GM12878 (cell line): ENCODE results near the gene PNISR. TPM values are rescaled to one million over a fixed set of nuclear protein-coding genes. Genes with fewer than 3 reads are reported as not detected.

Source experiments
- CBFB ChIP-seq: IDR thresholded peaks from 2 replicates; pipeline ENCODE4 v1.6.1; 2016; ENCODE audit warnings: antibody characterized with exemption, low read depth
- ETV6 ChIP-seq, 2 experiments: fragments of 450-650 bp in 1 of 2; IDR thresholded peaks in 1 of 2; conservative IDR thresholded peaks in 1 of 2; 2 replicates each; pipeline ENCODE4 v1.6.1; 2014; ENCODE audit warnings: antibody characterized with exemption in 1 of 2, borderline replicate concordance in 1 of 2, low read depth in 1 of 2, mild to moderate bottlenecking in 1 of 2, moderate library complexity in 1 of 2
- GATAD2B ChIP-seq: fragments of 450-650 bp; conservative IDR thresholded peaks from 2 replicates; pipeline ENCODE4 v1.6.1; 2017; ENCODE audit warnings: low read depth, mild to moderate bottlenecking, moderate library complexity
- IRF4 ChIP-seq: IDR thresholded peaks from 2 replicates; pipeline ENCODE4 v1.6.1; 2011; ENCODE audit warnings: low read depth, low read length
- IRF5 ChIP-seq: fragments of 450-650 bp; IDR thresholded peaks from 2 replicates; pipeline ENCODE4 v1.6.1; 2017; ENCODE audit warnings: borderline replicate concordance
- MEF2B ChIP-seq: fragments of 450-650 bp; IDR thresholded peaks from 2 replicates; pipeline ENCODE4 v1.6.1; 2018; ENCODE audit warnings: mild to moderate bottlenecking, moderate library complexity; ENCODE audit not compliant: partially characterized antibody, poor library complexity, severe bottlenecking
- MTA3 ChIP-seq: IDR thresholded peaks from 2 replicates; pipeline ENCODE4 v1.6.1; 2012; ENCODE audit warnings: low read length, inconsistent platforms, borderline replicate concordance
- NR2F1 ChIP-seq: fragments of 450-650 bp; conservative IDR thresholded peaks from 2 replicates; pipeline ENCODE4 v1.6.1; 2017; ENCODE audit warnings: mild to moderate bottlenecking
- PAX5 ChIP-seq: IDR thresholded peaks from 2 replicates; pipeline ENCODE4 v1.6.1; 2011; ENCODE audit warnings: low read depth, low read length, borderline replicate concordance
- PBX3 ChIP-seq: IDR thresholded peaks from 2 replicates; pipeline ENCODE4 v1.6.1; 2011; ENCODE audit warnings: mild to moderate bottlenecking, low read depth, low read length, moderate library complexity; ENCODE audit not compliant: insufficient replicate concordance
- RAD51 ChIP-seq: fragments of 450-650 bp; IDR thresholded peaks from 2 replicates; pipeline ENCODE4 v1.6.1; 2016; ENCODE audit warnings: moderate library complexity, mild to moderate bottlenecking, inconsistent platforms
- RUNX3 ChIP-seq: IDR thresholded peaks from 2 replicates; pipeline ENCODE4 v1.6.1; 2012; ENCODE audit warnings: low read length, inconsistent platforms
- TCF3 ChIP-seq: IDR thresholded peaks from 2 replicates; pipeline ENCODE4 v1.6.1; 2012; ENCODE audit warnings: low read depth, mild to moderate bottlenecking, low read length, borderline replicate concordance; ENCODE audit not compliant: insufficient read depth
- ZNF24 ChIP-seq: fragments of 450-650 bp; IDR thresholded peaks from 2 replicates; pipeline ENCODE4 v1.6.1; 2017; ENCODE audit warnings: antibody characterized with exemption, mild to moderate bottlenecking
- polyA plus RNA-seq, 11 experiments: library from polyadenylated mRNA; depleted of rRNA in 4 of 11; unstranded in 6 of 11; stranded (reverse) in 5 of 11; fragments of >200 nt; fragmentation: Nextera tagmentation in 4 of 11; fragmentation: Illumina TruSeq in 1 of 11; extraction: Ambion mirVana in 4 of 11; extraction: Trizol in 1 of 11; gene quantifications; 1 replicate in 1 of 11; 2 replicates in 10 of 11; pipeline versions ENCODE4 v1.2.1 to v1.2.3, GENCODE V29; 2011 to 2016; ENCODE audit warnings: inconsistent platforms in 2 of 11, missing spikeins in 2 of 11, low read depth in 1 of 11
- total RNA-seq, 4 experiments: library from RNA; depleted of rRNA in 3 of 4; stranded (reverse); fragments of >200 nt in 3 of 4; fragmentation: Illumina TruSeq in 1 of 4; extraction: Trizol in 1 of 4; gene quantifications; 2 replicates each; pipeline versions ENCODE4 v1.2.1 to v1.2.3, GENCODE V29; 2013 to 2021
- TF ChIP-seq, protein P1 (sequence below): fragments of 450-650 bp; IDR thresholded peaks from 2 replicates; pipeline ENCODE4 v1.6.1; 2017; ENCODE audit warnings: mild to moderate bottlenecking, moderate library complexity
- TF ChIP-seq, protein P2 (sequence below): IDR thresholded peaks from 2 replicates; pipeline ENCODE4 v1.6.1; 2011; ENCODE audit warnings: borderline replicate concordance, low read depth, mild to moderate bottlenecking, moderate library complexity, low read length; ENCODE audit not compliant: insufficient read depth, poor library complexity, severe bottlenecking
- TF ChIP-seq, protein P3 (sequence below): fragments of 450-650 bp; IDR thresholded peaks from 2 replicates; pipeline ENCODE4 v1.6.1; 2016; ENCODE audit warnings: mild to moderate bottlenecking
- TF ChIP-seq, protein P4 (sequence below): fragments of 450-650 bp; IDR thresholded peaks from 2 replicates; pipeline ENCODE4 v1.6.1; 2014; ENCODE audit warnings: mild to moderate bottlenecking

Gene PNISR
- total and polyA plus RNA-seq, 10 of the 15 experiments (the other 5 are each of a cell fraction or from before 2014, with no cell fraction given), result 79.1 to 180 (median 105) TPM

- TF ChIP-seq NR2F1 (peak; percentile 99), RAD51 (no peak), IRF4 (no peak), PBX3 (no peak), MEF2B (no peak), ZNF24 (0 out of 2 replicates have a peak, but pooled peaks have one; percentile 29), GATAD2B (0 out of 2 replicates have a peak, but pooled peaks have one; percentile 31), MTA3 (no peak), CBFB (no peak), IRF5 (no peak), PAX5 (no peak), ETV6 (conservative IDR thresholded peaks at IDR 0.05 in 1 of 2, IDR thresholded peaks at IDR 0.05 in 1 of 2; ENCODE audit: borderline replicate concordance in 1 of 2, low read depth in 1 of 2) (no peak), RUNX3 (peak; percentile 75), TCF3 (no peak)
- TF ChIP-seq, protein P1, sequence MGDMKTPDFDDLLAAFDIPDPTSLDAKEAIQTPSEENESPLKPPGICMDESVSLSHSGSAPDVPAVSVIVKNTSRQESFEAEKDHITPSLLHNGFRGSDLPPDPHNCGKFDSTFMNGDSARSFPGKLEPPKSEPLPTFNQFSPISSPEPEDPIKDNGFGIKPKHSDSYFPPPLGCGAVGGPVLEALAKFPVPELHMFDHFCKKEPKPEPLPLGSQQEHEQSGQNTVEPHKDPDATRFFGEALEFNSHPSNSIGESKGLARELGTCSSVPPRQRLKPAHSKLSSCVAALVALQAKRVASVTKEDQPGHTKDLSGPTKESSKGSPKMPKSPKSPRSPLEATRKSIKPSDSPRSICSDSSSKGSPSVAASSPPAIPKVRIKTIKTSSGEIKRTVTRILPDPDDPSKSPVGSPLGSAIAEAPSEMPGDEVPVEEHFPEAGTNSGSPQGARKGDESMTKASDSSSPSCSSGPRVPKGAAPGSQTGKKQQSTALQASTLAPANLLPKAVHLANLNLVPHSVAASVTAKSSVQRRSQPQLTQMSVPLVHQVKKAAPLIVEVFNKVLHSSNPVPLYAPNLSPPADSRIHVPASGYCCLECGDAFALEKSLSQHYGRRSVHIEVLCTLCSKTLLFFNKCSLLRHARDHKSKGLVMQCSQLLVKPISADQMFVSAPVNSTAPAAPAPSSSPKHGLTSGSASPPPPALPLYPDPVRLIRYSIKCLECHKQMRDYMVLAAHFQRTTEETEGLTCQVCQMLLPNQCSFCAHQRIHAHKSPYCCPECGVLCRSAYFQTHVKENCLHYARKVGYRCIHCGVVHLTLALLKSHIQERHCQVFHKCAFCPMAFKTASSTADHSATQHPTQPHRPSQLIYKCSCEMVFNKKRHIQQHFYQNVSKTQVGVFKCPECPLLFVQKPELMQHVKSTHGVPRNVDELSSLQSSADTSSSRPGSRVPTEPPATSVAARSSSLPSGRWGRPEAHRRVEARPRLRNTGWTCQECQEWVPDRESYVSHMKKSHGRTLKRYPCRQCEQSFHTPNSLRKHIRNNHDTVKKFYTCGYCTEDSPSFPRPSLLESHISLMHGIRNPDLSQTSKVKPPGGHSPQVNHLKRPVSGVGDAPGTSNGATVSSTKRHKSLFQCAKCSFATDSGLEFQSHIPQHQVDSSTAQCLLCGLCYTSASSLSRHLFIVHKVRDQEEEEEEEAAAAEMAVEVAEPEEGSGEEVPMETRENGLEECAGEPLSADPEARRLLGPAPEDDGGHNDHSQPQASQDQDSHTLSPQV, result no peak
- TF ChIP-seq, protein P2, sequence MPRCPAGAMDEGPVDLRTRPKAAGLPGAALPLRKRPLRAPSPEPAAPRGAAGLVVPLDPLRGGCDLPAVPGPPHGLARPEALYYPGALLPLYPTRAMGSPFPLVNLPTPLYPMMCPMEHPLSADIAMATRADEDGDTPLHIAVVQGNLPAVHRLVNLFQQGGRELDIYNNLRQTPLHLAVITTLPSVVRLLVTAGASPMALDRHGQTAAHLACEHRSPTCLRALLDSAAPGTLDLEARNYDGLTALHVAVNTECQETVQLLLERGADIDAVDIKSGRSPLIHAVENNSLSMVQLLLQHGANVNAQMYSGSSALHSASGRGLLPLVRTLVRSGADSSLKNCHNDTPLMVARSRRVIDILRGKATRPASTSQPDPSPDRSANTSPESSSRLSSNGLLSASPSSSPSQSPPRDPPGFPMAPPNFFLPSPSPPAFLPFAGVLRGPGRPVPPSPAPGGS, result no peak
- TF ChIP-seq, protein P3, sequence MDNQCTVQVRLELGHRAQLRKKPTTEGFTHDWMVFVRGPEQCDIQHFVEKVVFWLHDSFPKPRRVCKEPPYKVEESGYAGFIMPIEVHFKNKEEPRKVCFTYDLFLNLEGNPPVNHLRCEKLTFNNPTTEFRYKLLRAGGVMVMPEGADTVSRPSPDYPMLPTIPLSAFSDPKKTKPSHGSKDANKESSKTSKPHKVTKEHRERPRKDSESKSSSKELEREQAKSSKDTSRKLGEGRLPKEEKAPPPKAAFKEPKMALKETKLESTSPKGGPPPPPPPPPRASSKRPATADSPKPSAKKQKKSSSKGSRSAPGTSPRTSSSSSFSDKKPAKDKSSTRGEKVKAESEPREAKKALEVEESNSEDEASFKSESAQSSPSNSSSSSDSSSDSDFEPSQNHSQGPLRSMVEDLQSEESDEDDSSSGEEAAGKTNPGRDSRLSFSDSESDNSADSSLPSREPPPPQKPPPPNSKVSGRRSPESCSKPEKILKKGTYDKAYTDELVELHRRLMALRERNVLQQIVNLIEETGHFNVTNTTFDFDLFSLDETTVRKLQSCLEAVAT, result peak; percentile 50; the same call in 1 of the 2 replicates
- TF ChIP-seq, protein P4, sequence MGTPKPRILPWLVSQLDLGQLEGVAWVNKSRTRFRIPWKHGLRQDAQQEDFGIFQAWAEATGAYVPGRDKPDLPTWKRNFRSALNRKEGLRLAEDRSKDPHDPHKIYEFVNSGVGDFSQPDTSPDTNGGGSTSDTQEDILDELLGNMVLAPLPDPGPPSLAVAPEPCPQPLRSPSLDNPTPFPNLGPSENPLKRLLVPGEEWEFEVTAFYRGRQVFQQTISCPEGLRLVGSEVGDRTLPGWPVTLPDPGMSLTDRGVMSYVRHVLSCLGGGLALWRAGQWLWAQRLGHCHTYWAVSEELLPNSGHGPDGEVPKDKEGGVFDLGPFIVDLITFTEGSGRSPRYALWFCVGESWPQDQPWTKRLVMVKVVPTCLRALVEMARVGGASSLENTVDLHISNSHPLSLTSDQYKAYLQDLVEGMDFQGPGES, result 0 out of 2 replicates have a peak, but pooled peaks have one; percentile 15
Observed at GRCh38 chr6:99425647-99426450, 741 bp upstream of the PNISR start (continued).
